ENCODE results near the gene PKN1.
"Not testable (repeated sequence)": the region's sequence is repeated elsewhere in the genome, so short reads cannot be mapped to it uniquely, and the experiment has no call there.

The PKN1 gene

DNA sequence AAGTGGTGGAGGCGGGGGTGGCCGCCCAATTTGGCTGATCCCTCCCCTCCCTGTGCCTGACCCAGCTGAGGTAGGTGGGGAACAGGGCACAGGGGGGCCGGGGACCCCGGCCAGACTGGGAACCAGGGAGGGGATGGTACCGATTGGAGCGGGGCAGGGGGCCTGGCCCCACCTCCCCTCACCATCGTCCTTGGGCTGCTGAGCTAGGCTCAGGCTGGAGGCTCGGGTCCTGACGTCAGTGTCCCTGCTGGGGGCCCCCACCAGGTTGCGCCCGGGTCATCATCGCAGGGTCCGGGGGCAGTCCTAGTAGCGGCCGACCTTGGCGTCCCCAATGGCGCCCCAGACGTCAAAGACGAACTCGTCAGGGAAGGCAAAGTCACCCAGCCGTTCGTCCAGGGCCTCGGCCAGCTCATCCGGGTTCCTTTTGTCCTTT is 45.0 kb downstream of the PKN1 start:
- DNase-seq (ENCODE audit: extremely low spot score, insufficient read length, low read depth) (no peak), FAIRE-seq (no peak)

- DNase-seq (ENCODE audit: extremely low spot score, insufficient read length, low read depth) (no peak), FAIRE-seq (no peak)
Observed at GRCh38 chr19:14479309-14479974, 46.3 kb downstream of the PKN1 start.

GRCh38 chr19:14479975-14480699 is 47.0 kb downstream of the PKN1 start:
- FAIRE-seq (no peak), DNase-seq (ENCODE audit: extremely low spot score, insufficient read length, low read depth) (peak; percentile 69)

DNA sequence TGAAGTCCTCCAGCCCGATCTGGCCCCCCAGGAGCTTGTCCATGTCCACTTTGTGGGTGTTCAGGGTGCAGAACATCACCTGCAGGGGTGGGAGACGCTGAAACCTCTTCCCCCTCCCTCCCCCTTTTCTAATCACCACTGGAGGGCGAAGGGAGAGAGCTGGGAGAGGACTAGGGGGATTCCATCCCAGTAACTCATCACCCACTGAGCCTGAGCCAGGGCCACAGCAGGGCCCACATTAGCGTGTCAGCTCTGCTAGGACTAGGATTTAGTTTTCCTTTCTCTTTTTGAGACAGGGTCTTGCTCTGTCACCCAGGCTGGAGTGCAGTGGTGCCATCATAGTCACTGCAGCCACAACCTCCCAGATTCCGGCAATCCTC is 47.6 kb downstream of the PKN1 start:
- FAIRE-seq (no peak), DNase-seq (ENCODE audit: extremely low spot score, insufficient read length, low read depth) (no peak)

GRCh38 chr19:14482172-14482941 is 49.3 kb downstream of the PKN1 start:
- FAIRE-seq (no peak), DNase-seq (ENCODE audit: extremely low spot score, insufficient read length, low read depth) (no peak)

DNA sequence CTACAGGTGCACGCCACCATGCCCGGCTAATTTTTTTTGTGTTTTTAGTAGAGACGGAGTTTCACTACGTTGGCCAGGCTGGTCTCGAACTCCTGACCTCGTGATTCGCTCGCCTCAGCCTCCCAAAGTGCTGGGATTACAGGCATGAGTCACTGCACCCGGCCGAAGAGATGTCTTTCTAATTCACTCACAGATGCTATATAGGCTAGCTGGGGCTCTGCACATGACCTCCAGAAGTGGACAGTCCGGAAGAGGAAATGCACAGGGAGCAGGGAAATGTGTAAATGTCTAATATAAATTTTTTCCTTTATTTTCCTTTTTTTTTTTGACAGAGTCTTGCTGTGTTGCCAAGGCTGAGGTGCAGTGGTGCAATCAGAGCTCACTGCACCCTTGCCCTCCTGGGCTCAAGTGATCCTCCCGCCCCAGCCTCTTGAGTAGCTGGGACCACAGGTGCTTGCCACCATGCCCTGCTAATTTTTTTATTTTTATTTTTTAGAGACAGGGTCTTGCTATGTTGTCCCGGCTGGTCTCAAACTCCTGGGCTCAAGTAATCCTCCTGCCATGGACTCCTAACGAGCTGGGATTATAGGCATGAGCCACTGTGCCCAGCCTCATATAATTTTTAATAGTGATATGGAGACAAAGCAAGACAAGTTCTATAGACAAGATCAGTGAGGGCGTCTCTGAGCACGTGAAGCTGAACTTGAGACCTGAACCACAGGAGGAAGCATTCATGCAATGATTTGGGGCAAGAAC is 54.4 kb downstream of the PKN1 start:
- no peak for FAIRE-seq
- DNase-seq (ENCODE audit: extremely low spot score, insufficient read length, low read depth): no peak

DNA sequence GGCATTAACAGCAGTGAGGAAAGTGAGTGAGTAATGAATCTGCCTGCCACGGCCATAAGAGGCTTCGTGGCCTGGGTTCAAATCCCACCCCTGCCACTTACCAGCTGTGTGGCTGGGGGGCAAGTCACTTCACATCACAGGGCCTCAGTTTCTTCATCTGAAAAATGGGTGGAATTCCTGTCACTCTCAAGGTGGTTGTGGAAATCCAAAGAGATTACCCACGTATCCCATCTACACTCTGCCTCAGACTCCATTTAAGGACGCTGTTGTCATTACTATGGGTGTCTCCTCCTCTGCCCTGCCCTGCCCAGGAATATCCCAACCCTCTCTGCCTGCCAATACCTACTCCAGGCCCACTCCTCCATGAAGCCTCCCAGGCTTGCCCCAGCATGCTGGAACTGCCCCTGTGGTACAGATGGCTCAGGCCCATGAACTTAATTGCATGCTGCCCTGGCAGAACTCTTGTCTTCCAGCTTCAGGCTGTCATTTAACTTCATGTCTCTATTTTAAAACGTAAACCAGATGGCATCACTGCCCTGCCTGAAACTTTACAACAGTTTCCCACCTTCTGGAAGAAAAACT is 59.7 kb downstream of the PKN1 start:
- DNase-seq (ENCODE audit: extremely low spot score, insufficient read length, low read depth) (no peak), FAIRE-seq (no peak)

GRCh38 chr19:14494411-14494810 is 61.3 kb downstream of the PKN1 start:
- FAIRE-seq (no peak), DNase-seq (ENCODE audit: extremely low spot score, insufficient read length, low read depth) (no peak)

DNA sequence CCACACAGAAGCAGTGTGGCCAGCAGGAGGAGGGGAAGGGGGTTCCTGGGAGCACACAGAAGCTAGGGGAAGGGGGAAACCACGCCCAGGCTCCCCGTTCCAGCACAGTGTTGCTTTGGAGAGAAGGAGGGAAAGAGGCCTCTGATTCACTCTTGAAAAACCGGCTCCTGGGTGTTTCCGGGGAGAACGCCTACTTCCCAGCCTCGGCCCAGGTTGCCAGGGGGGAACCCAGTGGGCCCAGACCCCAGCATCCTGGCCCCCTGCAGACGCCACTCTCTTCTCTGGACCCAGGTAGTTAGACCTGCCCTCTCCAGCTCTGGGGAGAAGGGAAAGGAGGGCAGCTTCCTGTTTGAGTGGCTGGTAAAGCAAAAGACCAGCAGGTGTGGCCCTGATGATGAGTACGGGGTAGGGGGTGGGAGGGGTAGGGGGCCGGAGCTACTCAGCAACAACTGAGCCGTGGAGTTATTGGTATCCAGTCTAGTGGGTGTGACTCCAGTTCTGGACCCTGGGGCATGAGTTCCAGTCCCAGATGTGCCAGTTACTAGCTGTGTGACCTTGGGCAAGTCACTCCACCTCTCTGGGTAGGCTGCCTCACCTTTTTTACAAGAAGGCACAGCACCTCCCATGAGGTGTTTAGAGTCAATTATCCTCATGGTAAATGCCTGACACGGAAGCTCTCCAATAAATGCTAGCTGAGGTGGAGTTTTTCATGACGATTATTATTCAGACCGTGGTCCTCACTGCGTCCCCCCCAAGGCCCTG is 62.0 kb downstream of the PKN1 start:
- FAIRE-seq (no peak), DNase-seq (ENCODE audit: extremely low spot score, insufficient read length, low read depth) (no peak)

DNA sequence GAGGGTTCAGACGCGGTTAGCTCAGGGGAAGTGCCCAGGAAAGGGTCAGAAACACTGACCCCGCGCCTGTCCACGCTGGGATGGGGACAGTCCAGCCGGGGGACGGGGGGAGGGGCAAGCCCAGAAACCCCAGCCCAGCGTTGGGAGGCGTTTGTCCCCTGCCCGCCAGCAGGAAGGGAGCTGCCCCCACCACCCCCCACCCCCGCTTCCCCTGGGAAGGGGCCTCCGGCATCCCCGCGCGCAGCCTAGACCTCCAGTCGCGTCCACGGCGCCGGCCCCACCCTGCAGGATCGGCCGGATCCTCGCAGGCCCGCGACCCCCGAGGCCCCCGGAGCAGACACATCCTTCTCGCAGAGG is 62.5 kb downstream of the PKN1 start:
- no peak for FAIRE-seq
- DNase-seq (ENCODE audit: extremely low spot score, insufficient read length, low read depth): no peak

- FAIRE-seq: peak; percentile 89
- peak; percentile 98 for DNase-seq (ENCODE audit: extremely low spot score, insufficient read length, low read depth)
Observed at GRCh38 chr19:14496029-14496833, 63.1 kb downstream of the PKN1 start, which contains the start of gene GIPC1. Gene GIPC1 (minus strand): TSS chr19:14496127. CDS start chr19:14482976, 13,151 bp downstream.

GRCh38 chr19:14496834-14497227 is 63.7 kb downstream of the PKN1 start:
- no peak for FAIRE-seq
- DNase-seq (ENCODE audit: extremely low spot score, insufficient read length, low read depth): no peak

DNA sequence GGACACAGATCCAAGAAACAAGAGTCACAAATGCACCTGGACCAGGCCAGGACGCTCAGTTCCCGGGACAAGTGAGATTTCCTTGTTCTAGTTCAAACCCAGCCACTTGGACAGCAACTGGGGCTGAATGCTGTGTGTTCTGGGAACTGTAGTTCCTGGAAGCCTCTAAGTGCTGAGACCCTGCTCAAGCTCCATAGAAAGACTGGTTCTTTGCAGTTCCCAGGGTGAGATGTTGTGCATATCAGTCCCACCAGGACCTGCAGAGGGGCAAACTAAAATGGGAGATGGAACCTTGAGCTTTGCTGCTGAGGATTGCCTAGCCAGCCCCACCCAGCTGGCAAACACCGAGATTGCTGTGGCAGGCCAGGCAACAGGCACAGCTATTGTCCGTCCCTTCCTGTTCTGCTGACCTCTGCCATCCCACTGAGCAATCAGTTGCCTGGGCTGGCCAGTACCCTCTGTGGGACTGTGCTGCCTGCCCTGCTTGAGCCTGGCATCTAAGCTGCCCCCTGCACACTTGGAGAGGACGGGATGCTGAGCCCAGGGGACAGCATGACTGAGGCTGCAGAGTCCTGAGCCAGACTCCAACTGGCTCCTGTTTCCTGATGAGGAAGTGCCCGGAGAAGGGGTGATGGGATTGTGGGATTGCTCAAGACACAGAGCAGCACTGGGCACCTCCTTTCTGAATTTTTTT is 64.3 kb downstream of the PKN1 start:
- FAIRE-seq (no peak), DNase-seq (ENCODE audit: extremely low spot score, insufficient read length, low read depth) (no peak)

DNA sequence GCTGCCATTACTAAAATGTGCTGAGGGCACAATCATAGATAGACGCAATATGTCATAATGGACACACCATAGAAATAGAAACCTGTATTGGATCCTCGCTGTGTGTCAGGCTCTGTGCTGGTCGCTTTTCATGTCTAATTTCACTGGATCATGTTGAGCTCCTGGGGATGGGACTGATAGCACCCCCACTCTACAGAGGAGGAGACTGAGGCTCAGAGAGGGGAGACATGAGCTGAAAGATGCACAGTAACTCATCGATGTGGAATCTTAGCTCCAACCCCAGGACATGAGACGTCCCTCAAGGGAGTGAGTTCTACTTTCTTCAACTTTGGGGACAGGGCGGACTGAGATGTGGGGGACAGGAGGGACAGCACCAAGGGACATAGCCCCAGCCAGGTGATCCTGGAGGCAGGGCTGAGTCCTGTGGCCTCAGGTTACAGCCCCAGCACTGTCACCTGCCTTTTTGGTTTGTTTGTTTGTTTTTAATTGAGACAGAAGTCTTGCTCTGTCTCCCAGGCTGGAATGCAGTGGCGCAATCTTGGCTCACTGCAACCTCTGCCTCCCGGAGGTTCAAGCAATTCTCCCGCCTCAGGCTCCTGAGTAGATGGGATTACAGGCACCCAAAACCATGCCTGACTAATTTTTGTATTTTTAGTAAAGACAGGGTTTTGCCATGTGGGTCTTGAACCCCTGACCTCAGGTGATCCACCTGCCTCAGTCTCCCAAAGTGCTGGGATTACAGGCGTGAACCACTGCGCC is 69.4 kb downstream of the PKN1 start:
- no peak for DNase-seq (ENCODE audit: extremely low spot score, insufficient read length, low read depth)
- no peak for FAIRE-seq

DNA sequence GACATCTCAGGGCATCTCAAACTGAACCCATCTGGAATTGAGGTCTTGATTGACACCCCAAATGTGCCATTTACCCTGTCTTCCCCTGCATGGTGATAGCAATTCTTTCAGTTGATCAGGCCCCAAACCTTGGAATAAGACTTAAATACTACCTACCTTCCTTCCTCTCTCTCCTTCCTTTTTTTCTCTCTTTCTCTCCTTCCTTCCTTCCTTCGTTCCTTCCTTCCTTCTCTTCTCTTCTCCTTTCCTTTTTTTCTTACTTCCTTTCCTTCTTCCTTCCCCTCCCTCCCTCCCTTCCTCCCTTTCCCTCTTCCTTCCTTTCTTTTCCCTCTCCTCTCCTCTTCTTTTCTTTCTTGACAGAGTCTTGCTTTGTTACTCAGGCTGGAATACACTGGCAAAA is 70.2 kb downstream of the PKN1 start:
- no peak for FAIRE-seq

DNA sequence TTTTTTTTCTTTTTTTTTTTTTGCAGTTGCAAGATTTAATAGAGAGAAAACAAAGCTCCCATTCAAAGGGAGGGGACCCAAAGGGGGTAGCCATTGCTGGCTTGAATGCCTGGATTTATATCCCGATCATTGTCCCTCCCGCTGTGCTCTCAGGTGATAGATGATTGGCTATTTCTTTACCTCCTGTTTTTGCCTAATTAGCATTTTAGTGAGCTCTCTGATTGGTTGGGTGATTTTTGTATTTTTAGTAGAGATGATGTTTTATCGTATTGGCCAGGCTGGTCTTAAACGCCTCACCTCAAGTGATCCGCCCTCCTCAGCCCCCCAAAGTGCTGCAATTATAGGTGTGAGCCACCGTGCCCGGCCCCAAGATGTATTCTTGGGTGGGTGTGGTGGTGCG is 71.5 kb downstream of the PKN1 start:
- FAIRE-seq; DNase-seq (ENCODE audit: extremely low spot score, insufficient read length, low read depth): not testable (repeated sequence)

More for the DNA sequence above, 70.2 kb downstream of the PKN1 start:
- DNase-seq (ENCODE audit: extremely low spot score, insufficient read length, low read depth): no peak

All from GM18507 (cell line).